AG10803 (cell line): ENCODE measurements around the gene HMOX2.
A peak's percentile ranks its signal among the peaks of the same experiment; 100 is the strongest.

Source experiments
- DNase-seq: peaks from one replicate; pipeline ENCODE4 v3.0.0; 2010; ENCODE audit warnings: low read depth
- H3K4me3 ChIP-seq: 2 replicates; pipeline ENCODE4 v1.5.1; 2011; ENCODE audit warnings: mild to moderate bottlenecking, low read length, control low read depth
- CTCF ChIP-seq: conservative IDR thresholded peaks from 2 replicates; pipeline ENCODE4 v1.5.1; 2011; ENCODE audit warnings: mild to moderate bottlenecking, low read length, control low read depth, inconsistent platforms

The HMOX2 gene

GRCh38 chr16:4477966-4478365 is 1.8 kb downstream of the HMOX2 start:
- H3K4me3 ChIP-seq: no peak overlapping the region
- TF ChIP-seq CTCF: peak; percentile 43
- peak; percentile 53 for DNase-seq

GRCh38 chr16:4481526-4481925 is 5.3 kb downstream of the HMOX2 start:
- no peak for TF ChIP-seq CTCF
- DNase-seq: no peak
- H3K4me3 ChIP-seq: no peak overlapping the region

GRCh38 chr16:4481963-4482362 is 5.8 kb downstream of the HMOX2 start:
- no peak for TF ChIP-seq CTCF
- DNase-seq: no peak
- no peak overlapping the region for H3K4me3 ChIP-seq

GRCh38 chr16:4486126-4486893 is 10.1 kb downstream of the HMOX2 start:
- TF ChIP-seq CTCF: no peak
- no peak for DNase-seq
- H3K4me3 ChIP-seq: no peak overlapping the region

- TF ChIP-seq CTCF: no peak
- peak; percentile 67 for DNase-seq
- no peak overlapping the region for H3K4me3 ChIP-seq
Measured at GRCh38 chr16:4487955-4488498, 11.8 kb downstream of the HMOX2 start.

GRCh38 chr16:4488499-4488967 is 12.3 kb downstream of the HMOX2 start:
- no peak overlapping the region for H3K4me3 ChIP-seq
- TF ChIP-seq CTCF: no peak
- DNase-seq: peak; percentile 18

- no peak overlapping the region for H3K4me3 ChIP-seq
- DNase-seq: peak; percentile 86
- TF ChIP-seq CTCF: no peak
Measured at GRCh38 chr16:4489030-4489429, 12.8 kb downstream of the HMOX2 start.
